GM13976 (cell line): Measurements from ENCODE around the gene BPIFA2.
"Not testable (repeated sequence)": the region's sequence is repeated elsewhere in the genome, so short reads cannot be mapped to it uniquely, and the experiment has no call there.

Experiments
- DNase-seq: peaks from one replicate; pipeline ENCODE4 v3.0.0; 2012; ENCODE audit warnings: low spot score
- CTCF ChIP-seq: IDR thresholded peaks from 2 replicates; pipeline ENCODE4 v1.5.1; 2012; ENCODE audit warnings: borderline replicate concordance, mild to moderate bottlenecking; ENCODE audit not compliant: insufficient read depth; ENCODE audit errors: extremely low read depth, missing control alignments, control extremely low read depth
- in situ Hi-C: fragments of 300-500 bp; cut with MboI; formaldehyde crosslinking; loops from one replicate; pipeline ENCODE4 v1.12.0; 2022; ENCODE audit warnings: low sequenced_read_pairs, mixed read lengths, inconsistent platforms; ENCODE audit not compliant: unreplicated experiment

BPIFA2 gene

GRCh38 chr20:33177866-33178265 lies 9.9 kb downstream of the BPIFA2 start:
- in situ Hi-C loops = no loop called here
- TF ChIP-seq CTCF = no peak
- no peak for DNase-seq

DNA sequence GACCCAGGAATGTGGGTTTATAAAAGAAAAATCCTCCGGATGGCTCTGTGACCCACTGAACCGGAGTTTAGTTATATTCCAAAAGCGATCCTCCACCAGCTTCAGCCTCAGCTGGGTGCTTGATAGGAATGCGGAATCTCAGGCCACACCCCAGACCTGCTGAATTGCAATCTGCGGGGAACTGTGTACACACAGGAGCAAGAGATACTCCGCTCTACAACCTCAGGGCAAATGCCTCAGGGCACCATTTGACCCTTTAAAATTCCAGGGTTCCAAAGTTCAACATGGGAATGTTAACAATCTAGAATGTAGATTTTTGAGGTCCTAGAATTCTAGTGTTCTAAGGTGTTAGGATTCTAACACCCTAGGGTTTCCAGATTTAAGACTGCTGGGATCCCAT lies 10.8 kb downstream of the BPIFA2 start:
- in situ Hi-C loops = no loop called here
- no peak for TF ChIP-seq CTCF
- DNase-seq = no peak

DNA sequence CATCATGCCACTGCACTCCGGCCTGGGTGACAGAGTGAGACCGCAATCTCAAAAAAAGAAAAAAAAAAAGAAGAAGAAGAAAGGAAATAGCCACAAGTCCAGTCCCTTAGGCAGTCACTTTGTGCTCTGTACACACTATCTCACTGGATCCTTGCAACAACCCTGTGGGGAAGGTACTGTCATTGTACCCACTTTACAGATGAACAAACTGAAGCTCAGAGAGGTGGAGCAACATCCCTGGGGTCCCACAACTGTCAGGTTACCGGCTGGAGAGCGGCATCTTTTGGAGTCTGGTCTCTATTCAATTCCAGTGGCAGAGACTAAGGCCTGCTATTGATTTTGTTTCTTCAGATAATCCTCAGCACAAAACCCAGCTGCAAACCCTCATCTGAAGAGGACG lies 12.2 kb downstream of the BPIFA2 start:
- no peak for DNase-seq

GRCh38 chr20:33181482-33182093 lies 13.6 kb downstream of the BPIFA2 start:
- no peak for TF ChIP-seq CTCF
- no peak for DNase-seq
- in situ Hi-C loops = no loop called here

More for the DNA sequence above, 12.2 kb downstream of the BPIFA2 start:
- in situ Hi-C loops = no loop called here
- no peak for TF ChIP-seq CTCF

DNA sequence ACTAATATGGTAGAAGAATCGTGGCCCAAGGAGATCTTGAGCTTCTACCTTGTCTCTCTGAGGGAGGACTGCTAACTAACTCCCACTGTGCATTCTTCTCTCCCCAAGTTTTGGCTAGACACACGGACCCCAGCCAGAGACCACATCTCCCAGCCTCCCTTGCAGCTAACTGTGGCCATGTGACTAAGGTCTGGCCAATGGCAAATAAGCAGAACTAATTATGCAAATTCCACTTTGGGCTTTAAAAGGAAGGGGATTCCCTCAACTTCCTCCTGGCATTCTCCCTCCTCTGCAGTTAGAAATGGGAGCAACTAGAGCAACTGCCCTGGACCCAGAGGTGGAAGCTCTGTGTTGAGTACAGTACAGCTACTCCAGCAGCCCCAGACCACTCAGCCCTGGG lies 15.4 kb downstream of the BPIFA2 start:
- DNase-seq = no peak
- in situ Hi-C loops = no loop called here
- no peak for TF ChIP-seq CTCF

DNA sequence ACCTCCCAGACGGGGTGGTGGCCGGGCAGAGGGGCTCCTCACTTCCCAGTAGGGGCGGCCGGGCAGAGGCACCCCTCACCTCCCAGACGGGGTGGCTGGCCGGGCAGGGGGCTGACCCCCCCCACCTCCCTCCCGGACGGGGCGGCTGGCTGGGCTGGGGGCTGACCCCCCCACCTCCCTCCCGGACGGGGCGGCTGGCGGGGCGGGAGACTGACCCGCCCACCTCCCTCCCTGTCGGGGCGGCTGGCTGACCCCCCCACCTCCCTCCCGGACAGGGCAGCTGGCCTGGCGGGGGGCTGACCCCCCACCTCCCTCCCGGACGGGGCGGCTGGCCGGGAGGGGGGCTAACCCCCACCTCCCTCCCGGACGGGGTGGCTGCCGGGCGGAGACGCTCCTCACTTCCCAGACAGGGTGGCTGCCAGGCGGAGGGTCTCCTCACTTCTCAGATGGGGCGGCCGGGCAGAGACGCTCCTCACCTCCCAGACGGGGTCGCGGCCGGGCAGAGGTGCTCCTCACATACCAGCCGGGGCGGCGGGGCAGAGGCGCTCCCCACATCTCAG lies 17.2 kb downstream of the BPIFA2 start:
- in situ Hi-C loops, DNase-seq: not testable (repeated sequence)

- in situ Hi-C loops = no loop called here
- TF ChIP-seq CTCF = no peak
- DNase-seq = no peak
Measured at GRCh38 chr20:33187491-33187890, 19.5 kb downstream of the BPIFA2 start.
